Stimulated activated CD8-positive, alpha-beta memory T cell treated with anti-CD3 and anti-CD28 coated beads, Interleukin-4, amount 100 ng/mL, for 1 hour (primary cell): ENCODE measurements around the gene MED29.
"Not testable (repeated sequence)": the region's sequence is repeated elsewhere in the genome, so short reads cannot be mapped to it uniquely, and the experiment has no call there.

Source experiments
- DNase-seq, 2 donors: peaks; one replicate each; pipeline ENCODE4 v3.0.0-alpha.2; 2020; ENCODE audit warnings: low read depth in 2 of 2, low spot score in 1 of 2

Gene MED29

DNA sequence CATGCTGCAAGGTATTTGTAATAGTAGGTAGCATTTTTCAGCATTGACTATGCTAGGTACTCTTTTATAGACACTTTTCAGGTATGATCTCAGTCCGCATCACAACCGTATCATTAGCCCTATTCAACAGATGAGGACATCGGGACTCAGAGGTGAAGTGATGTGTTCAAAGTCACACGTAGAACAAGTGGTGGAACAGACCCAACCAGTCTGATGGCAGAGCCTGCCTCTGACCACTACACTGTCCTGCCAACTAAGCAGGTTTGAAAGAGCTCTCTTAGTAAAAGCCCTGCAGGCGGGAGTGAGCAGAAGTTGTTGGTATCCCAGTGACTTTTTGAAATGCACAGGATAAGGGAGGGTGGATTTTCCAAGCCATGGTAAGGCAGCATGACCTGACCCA, 20.4 kb upstream of the MED29 start:
- no peak for DNase-seq

DNA sequence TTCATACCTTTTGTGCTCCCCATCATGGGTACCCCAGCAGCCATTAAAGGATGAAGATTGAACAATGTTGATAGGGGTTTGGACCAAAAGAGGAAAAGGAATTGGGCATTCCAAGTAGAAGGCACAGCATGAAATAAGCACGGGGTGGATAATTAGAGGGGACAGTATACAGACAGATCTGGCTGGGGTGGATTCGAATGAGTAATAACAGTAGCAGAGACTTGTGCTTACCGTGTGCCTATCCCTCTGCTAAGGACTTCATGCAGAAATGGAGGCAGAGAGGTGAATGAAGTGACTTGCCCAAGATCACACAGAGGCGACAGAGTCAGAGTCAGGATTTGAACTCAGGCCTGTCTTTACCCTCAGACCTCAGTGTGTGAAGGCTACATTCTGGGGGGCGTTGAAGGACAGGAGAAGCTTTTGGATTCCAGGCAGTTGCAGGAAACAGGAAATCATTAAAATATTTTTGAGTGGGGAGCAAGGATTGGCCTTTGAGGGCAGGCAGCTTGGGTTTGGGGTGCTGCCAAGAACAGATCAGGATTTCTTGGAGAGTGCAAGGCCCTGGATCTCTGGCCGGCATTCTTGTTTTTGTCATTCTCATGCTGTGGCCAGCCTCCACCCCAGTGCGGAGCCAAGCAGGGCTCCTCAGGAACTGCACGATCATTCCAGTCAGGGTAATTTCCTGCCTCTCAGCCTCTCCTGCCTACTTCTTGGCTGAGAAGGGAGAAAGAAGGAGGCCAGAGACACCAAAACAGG, 19.0 kb upstream of the MED29 start:
- DNase-seq, result no peak

DNA sequence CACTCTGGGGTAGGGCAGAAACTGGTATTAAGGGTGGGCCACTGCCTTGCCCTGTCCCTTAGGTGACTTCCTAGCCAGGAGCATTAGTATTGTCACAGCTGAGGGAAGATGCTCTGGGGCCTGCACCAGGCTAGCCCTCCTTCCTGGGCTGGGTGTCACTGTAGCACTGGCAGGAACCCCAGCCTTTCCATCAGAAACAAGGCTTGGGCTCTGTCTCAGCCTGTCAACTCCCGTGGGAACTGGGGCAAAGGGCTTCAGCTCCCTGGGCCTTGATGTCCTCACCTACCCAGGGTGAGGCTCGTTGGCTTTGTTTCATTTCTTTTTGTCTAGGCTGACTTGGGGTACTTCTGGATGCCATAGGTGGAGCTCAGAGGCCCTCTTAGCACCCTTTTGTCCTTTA, 18.2 kb upstream of the MED29 start:
- DNase-seq, result no peak

DNA sequence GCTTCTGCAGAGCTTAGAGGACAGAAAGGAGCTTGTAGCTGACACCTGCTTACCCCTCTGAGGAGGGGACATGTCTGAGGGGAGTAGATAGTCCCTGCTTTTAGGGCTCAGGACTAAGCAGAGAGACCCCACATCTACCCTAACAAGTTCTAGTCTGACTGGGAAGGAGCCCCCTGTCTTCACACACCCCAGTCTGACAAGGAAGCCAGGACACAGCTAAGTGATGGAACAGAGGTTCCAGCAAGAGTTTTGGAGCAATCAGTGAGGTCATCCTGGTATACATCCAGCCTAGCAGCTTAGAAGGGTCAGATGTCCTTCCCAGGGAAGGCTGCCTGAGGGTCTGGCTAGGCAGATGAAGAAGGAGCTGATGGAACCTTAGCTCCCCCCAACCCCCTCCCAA, 15.2 kb upstream of the MED29 start:
- no peak for DNase-seq

DNA sequence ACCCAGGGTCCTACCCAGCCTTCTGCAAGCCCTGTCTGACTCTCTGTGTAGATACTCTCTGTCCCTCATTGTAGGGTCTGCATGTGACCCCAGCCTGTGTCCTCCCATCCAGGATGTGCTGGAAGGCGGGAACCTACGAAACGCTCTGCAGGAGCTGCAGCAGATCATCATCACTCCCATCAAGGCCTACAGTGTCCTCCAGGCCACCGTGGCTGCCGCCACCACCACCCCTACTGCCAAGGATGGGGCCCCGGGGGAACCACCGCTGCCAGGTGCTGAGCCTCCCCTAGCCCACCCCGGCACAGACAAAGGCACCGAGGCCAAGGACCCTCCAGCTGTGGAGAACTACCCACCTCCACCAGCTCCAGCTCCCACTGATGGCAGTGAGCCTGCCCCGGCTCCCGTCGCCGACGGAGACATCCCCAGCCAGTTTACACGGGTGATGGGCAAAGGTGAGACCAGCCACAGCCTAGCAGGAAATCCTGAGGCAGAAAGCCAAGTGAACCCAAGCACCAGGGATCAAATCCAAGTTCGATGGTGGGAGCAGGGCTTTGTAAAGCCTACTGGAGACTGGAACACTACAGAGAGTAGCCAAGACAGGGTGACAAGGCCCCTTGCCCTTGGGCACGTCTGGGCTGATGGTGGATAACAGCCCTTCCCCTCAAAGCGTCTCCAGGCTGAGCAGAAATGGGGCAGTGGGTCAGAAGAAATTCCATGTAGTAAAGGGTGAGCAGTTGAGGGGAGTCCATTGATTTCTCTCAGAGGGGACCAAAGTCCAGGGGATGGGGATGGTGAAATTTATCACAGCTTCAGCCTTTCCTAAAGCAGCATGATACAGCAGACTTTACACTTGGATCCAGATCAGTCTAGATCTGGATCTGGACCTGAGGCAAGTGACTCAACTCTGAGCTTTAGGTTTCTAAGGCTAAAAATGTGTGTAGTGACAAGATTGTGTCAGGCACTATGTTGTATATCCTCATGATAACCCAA, 13.5 kb upstream of the MED29 start:
- DNase-seq, result no peak

DNA sequence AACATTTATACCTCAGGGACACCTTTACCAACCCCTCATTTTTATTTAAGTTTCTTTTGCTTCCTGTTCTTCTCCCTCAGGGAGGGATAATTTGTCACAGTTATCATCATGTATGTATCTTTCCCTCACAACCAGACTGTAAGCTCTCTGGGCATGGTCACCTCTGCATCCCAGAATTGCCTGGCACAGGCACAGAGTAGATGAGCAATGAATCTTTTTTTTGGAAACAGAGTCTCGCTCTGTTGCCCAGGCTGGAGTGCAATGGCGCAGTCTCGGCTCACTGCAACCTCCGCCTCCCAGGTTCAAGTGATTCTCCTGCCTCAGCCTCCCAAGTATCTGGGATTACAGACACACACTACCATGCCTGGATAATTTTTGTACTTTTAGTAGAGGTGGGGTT, 11.8 kb upstream of the MED29 start:
- DNase-seq, result not testable (repeated sequence)

DNA sequence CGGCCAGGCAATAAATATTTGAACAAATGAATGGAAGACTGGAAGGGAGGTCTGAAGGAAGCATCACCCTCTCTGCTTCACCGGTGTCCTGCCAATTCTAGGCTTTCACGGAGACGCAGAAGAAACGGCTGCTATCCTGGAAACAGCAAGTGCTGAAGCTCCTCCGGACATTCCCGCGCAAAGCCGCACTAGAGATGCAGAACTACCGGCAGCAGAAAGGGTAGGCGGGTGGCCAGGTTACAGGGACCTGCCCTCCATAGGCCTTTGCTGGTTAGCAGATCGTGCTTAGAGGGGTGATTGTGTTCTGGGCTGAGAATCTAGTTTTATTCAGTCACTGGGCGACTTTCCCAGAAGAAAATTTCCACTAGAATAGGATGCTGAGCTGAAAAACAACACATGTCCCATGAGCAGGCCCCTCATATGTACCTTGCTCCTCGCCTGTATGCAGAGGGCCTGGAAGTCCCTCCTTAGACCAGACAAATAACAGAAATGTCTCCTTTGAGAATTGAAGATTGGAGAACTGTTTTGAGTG, 11.2 kb upstream of the MED29 start:
- DNase-seq, result no peak

DNA sequence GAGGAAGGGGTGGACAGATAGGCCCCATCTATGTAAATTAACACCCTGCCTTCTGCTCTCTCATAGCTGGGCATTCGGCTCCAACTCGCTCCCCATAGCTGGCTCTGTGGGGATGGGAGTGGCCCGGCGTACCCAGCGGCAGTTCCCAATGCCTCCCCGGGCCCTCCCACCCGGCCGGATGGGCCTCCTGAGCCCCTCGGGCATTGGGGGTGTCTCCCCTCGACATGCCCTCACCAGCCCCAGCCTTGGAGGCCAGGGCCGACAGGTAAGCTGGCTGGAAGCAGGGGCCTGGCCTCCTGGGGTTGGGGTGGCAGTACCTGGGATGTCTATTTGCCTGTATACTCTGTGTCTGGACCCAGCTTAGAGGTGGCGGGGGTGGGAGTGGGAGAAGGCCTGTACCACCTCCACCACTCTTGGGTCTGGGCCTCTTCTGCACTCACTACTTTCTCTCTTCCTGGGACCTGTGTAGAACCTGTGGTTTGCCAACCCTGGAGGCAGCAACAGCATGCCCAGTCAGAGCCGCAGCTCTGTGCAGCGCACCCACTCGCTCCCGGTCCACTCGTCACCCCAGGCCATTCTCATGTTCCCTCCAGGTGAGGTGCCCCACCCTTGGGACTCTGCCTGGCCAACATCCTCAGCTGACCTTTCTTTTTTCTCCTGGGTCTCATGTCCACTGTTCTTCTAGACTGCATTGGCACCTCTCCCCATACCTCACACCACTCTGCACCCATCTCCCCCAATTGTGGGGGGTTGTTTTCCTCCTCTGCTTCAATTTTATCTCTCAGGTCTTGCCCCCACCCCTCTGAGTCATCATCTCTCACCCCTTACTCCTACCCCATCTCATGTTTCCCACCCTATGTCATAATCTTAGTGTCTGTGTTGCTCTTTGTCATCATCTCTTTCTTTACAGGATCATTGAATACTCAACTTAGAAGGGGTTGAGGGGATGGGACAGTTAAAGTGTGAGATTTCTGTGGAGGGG, 10.4 kb upstream of the MED29 start:
- no peak for DNase-seq

DNA sequence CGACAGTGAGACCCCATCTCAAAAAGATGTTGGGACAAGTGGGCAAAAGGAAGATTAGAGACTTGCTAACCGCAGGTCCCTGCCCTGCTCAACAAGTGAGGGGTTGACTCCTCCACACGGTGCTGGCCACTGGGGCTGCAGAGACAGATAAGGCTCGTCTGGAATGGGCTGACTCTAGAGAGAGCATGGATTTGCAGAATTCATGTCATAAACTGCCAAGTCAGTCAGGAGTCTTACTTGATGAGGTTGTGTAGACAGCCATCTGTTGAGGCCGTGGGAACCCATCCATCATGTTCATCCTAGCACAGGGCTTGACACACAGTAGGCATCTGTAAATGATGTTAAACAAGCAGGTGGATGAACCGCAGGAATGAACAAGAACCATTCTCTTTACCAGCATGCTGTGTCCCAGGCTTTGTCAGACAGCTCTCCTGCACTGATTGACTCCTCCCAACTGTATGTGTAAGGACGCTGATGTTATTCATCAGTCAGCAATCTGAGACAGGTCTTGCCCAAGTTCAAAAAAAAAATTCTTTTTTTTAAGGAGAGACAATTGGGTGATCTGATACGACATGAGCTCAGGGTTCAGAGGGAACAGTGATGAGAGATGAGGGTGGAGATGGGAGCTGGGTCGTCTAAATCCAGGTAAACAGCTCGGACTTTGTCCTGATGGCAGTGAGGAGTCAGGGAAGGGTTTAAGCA, 9.1 kb upstream of the MED29 start:
- no peak for DNase-seq

DNA sequence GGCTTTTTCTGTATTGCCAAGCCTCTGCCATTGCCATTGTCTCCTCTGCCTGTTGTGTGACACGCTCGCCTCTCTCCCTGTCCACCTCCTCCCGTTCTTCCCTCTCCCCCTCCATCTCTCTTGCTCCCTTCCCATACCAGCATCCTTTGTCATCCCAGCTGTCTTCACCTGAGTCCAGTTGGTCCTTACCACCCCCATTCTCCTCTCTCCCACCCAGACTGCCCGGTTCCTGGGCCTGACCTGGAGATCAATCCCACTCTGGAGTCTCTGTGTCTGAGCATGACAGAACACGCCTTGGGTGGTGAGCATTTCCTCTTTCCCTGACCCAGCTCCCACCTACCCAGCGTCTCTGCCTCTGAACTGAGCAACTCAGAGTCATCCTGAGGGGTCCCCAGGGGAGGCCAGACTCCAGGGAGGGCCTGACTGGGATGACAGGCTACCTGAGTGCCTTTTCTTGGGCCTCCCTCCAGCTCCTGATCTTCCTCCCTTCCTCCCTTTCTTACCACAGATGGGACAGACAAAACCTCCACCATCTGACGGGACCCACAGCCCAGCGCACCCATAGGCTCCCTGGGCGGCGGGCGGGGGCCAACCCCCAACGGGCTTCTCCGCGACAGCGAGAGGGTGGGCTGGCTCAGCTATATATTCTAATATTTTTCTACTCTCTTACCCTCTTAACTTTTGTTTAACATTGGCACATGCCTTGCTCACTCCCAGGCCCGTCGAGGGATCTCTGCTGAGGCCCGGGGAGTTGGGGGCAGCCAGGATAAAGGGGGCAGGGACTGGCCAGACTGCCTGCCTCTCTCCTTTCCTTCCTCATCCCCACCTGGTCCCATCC, 8.0 kb upstream of the MED29 start:
- DNase-seq, result no peak

DNA sequence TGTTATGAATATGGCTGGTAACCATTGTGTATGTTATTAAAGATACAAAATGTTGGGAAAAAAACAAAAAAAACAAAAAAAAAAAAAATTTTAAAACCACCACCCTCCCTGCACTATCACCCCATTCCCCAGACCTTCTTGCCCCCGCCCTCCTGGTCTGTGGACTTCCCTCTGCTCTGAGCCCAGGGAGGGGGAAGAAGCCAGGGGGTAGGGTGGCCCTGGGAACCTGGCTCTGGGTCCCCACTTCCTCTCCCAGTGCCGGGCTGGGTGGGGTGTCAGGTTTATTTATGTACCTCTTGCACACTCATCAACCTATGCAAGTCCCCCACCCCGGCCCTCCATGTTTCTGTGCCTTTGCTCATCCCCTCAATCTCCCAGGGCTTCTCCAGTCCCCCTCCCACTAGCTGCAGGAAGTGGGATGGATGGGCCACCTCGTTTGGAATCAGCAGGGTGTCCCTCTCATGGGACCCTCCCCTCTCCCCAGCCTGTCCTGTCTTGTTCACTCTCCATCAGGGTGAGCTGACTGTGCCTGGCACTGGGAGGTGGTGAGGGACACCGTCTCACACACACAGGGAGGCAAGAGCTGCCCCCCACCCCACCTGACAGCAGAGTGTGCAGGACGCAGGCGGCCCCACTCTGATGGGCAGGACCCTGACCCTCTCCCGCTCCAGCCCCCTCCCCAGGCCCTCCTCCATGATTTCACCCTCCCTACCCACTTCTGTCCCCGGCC, 6.2 kb upstream of the MED29 start:
- no peak for DNase-seq

DNA sequence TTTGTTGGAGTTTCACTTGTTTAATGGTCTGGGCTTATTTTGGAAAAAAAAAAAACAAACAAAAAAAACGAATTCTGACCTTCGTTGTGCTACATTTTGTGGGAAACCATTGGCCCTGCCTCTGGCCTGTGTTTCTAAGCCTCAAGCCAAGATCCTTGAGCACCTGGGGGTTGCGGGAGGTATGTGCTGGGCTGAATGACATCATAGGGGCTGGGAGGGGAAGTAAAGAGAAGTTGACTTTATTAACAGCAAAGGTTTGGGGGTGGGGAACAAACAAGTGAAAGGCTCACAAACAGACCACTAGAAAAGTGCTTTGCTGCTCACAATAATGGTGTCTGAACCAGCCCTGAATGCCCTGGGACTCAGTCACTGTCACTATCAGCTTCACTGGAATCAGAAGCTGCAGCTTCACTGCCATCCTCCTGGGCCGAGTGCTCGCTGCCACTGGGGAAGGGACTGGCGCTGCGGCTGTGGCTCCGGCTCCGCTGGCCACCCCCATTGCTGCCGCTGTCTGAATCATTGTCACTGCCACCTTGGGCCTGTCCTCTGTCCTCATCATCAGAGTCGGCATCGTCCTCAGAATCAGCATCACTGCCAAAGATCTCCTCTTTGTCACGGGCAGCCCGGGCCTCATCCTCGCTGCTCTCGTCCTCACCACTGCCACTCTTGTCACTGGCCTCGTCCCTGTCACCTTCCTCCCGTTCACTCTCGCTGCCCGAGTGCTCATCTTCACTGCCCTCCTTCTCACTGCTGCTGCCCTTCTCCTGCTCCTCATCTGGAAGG, 5.4 kb upstream of the MED29 start:
- DNase-seq, result no peak

DNA sequence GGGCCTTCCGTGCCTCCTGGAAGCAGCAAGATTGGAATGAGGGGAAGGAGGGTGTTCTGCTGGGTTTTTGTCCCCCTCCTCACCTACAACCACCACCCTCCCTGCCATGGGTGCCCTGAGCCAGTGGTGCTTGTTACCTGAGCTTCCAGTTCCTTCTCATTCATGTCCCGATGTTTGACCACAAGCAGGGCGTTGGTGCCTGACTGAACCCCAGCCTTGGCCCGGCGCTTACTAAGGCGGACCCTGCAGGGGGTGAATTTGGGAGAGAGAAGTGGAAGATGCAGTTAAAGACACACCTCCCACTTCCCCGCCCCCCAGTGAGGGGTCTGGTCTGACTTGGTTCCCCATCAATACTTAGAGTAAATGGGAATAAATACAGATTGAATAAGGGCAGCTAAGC, 4.6 kb upstream of the MED29 start:
- no peak for DNase-seq

DNA sequence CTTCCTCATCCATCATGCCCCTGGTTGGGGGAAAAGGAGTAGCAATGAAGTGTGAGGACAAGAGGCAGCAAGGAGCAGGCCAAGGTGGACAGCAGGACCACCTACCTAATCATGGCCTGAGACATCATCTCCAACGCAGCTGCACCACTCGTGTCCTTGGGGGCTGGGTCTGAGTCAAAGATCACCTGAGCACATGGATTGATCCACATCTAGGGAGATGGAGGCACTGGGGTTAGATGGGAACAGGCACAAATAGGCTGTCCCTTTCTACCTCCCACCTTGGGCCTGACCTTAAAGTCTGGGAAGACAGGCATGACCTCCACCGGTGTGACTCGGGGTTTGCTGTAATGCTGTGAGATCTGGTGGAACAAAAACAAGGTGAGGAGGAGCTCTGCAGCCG, 2.5 kb upstream of the MED29 start:
- DNase-seq, result no peak

DNA sequence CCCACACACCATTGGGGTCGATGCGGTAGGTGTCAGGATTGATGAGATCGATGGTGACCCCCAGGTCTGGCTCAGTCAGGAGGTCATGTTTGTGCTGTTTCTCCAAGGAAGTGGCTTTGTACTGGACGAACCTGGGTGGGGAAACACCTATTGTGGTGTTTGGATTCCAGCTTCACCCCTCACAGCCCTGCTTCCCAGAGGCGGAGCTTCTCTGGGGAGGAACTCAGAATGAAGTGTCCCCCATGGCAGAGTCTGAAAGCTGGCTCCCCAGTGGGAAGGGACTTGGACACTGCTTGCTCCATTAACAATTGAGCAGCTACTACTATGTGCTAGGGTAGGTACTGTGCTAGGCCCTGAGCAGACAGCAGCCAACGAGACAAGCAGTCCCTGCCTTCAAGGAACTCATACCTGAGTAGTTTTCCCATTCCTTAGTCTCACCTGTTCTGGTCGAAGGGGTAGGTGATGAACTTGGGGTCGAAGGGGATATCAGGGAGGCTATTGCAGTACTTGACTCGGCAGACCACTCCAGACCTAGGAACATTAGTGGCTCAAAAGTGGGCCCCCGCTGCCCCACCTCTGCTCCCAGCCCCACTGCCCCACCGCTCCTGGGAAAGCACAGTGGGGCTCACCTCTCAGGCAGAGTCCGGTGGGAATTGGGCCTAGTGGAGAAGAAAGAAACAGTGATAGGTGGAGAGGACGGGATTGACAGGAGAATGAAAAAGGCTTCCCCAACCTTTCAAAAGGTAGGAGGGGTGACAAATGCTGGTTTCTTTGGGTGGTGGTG, 1.4 kb upstream of the MED29 start:
- DNase-seq, result no peak

DNA sequence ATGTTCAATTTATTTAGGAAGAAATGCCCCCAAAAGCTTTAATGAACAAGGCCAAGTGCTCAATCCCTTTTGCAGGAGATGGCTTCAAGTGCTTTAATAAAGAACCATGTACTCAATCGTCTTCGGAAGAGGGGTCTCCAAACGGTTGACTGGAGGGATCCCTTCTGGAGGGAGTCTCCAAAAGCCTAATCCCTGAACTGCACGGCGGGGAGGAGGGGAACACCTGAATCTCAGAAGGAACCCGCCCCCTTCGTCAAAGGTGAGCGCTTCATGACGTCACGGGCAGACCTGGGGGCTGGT, 777 bp upstream of the MED29 start:
- peak in 1 of 2 donors; percentile 64 for DNase-seq
